ENCODE measurements around the gene UBL7.
"Not testable (repeated sequence)": the region's sequence is repeated elsewhere in the genome, so short reads cannot be mapped to it uniquely, and the experiment has no call there.

Gene UBL7

DNA sequence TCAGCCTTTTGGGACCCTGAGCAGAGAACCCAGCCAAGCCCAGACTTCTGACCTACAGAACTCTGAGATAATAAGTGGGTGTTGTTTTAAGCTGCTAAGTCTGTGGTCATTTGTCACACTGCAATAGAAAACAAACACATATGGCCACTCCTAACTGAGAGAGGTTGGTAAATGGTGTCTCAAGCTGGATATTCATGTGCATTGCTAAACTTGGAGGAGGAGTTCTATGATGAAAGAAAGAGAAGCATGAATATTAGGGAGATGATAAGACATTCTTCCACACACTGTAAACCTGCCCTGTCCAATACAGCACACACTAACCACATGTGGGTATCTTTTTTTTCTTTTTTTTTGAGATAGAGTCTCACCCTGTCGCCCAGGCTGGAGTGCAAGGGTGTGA lies 27.8 kb upstream of the UBL7 start:
- DNase-seq (ENCODE audit: low read depth) = no peak
- in situ Hi-C loops (cut with HindIII; ENCODE audit: low sequenced_read_pairs) = no loop called here
- TF ChIP-seq, protein P1, sequence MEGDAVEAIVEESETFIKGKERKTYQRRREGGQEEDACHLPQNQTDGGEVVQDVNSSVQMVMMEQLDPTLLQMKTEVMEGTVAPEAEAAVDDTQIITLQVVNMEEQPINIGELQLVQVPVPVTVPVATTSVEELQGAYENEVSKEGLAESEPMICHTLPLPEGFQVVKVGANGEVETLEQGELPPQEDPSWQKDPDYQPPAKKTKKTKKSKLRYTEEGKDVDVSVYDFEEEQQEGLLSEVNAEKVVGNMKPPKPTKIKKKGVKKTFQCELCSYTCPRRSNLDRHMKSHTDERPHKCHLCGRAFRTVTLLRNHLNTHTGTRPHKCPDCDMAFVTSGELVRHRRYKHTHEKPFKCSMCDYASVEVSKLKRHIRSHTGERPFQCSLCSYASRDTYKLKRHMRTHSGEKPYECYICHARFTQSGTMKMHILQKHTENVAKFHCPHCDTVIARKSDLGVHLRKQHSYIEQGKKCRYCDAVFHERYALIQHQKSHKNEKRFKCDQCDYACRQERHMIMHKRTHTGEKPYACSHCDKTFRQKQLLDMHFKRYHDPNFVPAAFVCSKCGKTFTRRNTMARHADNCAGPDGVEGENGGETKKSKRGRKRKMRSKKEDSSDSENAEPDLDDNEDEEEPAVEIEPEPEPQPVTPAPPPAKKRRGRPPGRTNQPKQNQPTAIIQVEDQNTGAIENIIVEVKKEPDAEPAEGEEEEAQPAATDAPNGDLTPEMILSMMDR (IDR thresholded peaks at IDR 0.05; ENCODE audit: low read depth, low read length, missing control alignments) = no peak
- no peak overlapping the region for H3K4me3 ChIP-seq (ENCODE audit: low read depth, low read length)

DNA sequence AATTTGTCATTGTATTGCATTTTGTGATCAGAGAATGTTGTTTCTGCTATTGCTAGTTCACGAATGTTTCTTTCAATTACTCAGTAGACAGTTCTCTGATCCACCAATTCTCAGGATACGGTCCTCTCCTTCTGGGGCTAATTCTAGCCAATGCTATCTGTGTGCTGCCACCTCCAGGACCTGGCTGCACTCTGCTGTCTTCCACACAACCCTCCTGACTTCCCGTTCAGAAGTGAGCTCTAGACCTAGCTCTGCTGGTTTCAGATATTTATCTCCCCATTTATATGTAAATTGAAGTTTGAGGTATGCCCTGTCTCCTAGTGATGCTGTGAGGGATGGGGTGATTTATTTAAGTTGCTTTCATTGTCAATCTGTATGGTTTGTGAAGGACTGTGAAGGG lies 21.7 kb upstream of the UBL7 start:
- no peak overlapping the region for H3K4me3 ChIP-seq (ENCODE audit: low read depth, low read length)
- no peak for DNase-seq (ENCODE audit: low read depth)
- in situ Hi-C loops (cut with HindIII; ENCODE audit: low sequenced_read_pairs) = no loop called here
- TF ChIP-seq, protein P1 (IDR thresholded peaks at IDR 0.05; ENCODE audit: low read depth, low read length, missing control alignments) = peak; percentile 31

DNA sequence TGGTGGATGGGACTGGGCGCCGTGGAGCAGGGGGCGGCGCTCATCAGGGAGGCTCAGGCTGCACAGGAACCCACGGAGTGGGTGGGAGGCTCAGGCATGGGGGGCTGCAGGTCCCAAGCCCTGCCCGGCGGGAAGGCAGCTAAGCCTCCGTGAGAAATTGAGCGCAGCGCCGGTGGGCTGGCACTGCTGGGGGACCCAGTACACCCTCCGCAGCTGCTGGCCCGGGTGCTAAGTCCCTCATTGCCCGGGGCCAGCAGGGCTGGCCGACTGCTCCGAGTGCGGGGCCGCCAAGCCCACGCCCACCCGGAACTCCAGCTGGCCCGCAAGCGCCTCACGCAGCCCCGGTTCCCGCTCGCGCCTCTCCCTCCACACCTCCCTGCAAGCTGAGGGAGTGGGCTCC lies 19.4 kb upstream of the UBL7 start:
- DNase-seq (ENCODE audit: low read depth); in situ Hi-C loops (cut with HindIII; ENCODE audit: low sequenced_read_pairs); H3K4me3 ChIP-seq (ENCODE audit: low read depth, low read length): not testable (repeated sequence)

DNA sequence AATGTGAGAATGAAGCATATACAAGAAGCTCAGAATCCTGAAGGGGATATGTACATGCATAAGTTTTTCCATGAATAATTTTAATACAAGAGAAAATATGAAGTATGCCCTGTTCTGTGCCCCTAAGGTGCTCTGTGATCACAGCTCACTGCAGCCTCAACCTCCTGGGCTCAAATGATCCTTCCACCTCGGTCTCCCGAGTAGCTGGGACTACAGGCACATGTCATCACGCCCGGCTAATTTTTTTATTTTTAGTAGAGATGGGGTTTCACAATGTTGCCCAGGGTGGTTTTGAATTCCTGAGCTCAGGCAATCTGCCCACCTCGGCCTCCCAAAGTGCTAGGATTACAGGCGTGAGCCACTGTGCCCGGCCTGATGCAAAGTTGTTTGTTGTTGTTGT lies 10.7 kb upstream of the UBL7 start:
- in situ Hi-C loops (cut with HindIII; ENCODE audit: low sequenced_read_pairs); H3K4me3 ChIP-seq (ENCODE audit: low read depth, low read length); DNase-seq (ENCODE audit: low read depth): not testable (repeated sequence)

DNA sequence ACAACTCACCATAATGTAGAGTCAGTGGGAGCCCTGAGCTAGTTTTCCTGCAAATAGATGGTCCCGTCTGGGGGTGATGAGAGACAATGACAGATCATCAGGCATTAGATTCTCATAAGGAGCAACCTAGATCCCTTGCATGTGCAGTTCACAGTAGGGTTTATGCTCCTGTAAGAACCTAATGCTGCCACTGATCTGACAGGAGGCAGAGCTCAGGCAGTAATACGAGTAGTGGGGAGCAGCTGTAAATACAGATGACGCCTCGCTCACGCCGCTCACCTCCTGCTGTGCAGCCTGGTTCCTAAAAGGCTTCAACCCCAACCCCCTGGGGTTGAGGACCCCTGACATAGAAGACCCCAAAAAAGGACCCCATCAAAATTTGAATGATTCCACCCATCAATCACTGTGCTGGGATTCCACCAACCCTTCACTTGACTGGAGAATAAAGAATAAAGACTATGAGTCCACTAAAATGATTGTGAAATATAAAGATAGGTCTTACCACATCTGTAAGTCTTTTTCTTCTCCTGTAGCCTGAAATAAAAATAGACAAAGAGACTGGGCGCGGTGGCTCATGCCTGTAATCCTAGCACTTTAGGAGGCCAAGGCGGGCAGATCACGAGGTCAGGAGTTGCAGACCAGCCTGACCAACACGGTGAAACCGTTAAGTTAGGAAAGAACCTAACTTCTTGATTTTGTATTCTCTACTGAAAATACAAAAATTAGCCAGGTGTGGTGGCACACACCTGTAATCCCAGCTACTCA lies 9.9 kb upstream of the UBL7 start:
- no peak overlapping the region for H3K4me3 ChIP-seq (ENCODE audit: low read depth, low read length)
- in situ Hi-C loops (cut with HindIII; ENCODE audit: low sequenced_read_pairs) = no loop called here
- DNase-seq (ENCODE audit: low read depth) = no peak
- TF ChIP-seq, protein P1 (IDR thresholded peaks at IDR 0.05; ENCODE audit: low read depth, low read length, missing control alignments) = no peak

DNA sequence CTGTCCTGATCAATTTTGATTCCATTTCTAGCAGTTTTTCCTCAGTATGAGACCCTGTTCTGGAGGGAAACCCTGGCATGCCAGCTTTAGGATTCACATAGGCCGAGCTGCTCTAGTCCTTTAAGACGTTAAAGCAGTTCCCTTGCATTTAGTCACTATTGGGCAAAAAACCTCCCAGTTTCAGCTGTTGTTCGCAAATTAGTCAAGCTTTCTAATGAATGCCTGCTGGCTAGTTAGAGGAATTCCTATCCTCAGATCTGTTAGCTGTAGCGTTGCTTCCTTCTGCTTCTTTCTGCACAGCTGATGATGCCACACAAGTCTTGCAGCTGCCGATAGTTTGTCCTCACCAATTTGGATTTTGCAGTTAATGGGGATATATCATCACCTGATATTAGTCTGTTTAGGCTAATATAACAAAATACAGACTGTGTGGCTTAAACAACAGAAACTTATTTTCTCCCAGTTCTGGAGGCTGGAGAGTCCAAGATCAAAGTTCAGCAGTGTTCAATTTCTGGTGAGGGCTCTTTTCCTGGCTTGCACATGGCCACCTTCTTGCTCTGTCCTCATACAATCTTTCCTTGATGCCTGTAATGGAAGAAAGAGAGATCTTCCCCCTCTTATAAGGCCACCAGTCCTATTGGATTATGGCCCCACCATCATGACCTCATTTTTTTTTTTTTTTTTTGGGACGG lies 7.5 kb upstream of the UBL7 start:
- TF ChIP-seq, protein P1 (IDR thresholded peaks at IDR 0.05; ENCODE audit: low read depth, low read length, missing control alignments) = no peak
- in situ Hi-C loops (cut with HindIII; ENCODE audit: low sequenced_read_pairs) = no loop called here
- no peak overlapping the region for H3K4me3 ChIP-seq (ENCODE audit: low read depth, low read length)
- no peak for DNase-seq (ENCODE audit: low read depth)

DNA sequence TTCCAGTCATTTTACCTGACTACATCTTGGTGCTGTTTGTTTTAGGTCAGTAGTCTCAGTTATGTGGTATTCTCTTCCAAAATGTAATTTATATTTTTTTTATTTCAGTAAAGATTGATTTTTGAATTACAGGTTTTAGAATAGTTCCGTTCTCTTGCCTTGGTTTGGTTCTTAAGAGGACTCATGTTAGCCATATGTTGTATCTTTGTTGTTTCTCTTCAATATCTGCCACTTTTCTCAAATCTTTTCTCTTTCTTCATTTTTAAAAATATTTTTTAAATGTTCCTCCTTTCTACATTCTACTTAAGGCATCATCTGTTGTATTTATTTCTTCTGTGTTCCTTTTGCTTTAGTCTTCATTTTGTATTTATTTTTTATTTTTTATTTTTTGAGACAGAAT lies 5.6 kb upstream of the UBL7 start:
- in situ Hi-C loops (cut with HindIII; ENCODE audit: low sequenced_read_pairs) = no loop called here
- DNase-seq (ENCODE audit: low read depth) = no peak
- H3K4me3 ChIP-seq (ENCODE audit: low read depth, low read length) = no peak overlapping the region
- TF ChIP-seq, protein P1 (IDR thresholded peaks at IDR 0.05; ENCODE audit: low read depth, low read length, missing control alignments) = no peak
